Activated CD4-positive, alpha-beta T cell treated with anti-CD3 and anti-CD28 coated beads for 36 hours (primary cell): ENCODE results near the gene CHRNB2. TPM values are rescaled to one million over a fixed set of nuclear protein-coding genes. Genes with fewer than 3 reads are reported as not detected.

Experiments used
- ATAC-seq: fragments of 200-7000 bp; cut with Tn5 transposase; one replicate; pipeline ENCODE4 v1.10.0; 2021; ENCODE audit warnings: mild to moderate bottlenecking, moderate library complexity
- CTCF ChIA-PET: fragments of 350-600 bp; sonication (Branson Sonifier 250); formaldehyde crosslinking; loops from one replicate; lab custom pipeline; 2021; ENCODE audit warnings: antibody characterized with exemption; lab: Charles Lee
- POLR2A ChIA-PET: fragments of 350-600 bp; sonication (Branson Sonifier 250); formaldehyde crosslinking; loops from one replicate; lab custom pipeline; 2021; ENCODE audit warnings: antibody characterized with exemption, inconsistent platforms; lab: Charles Lee
- DNase-seq: peaks from one replicate; pipeline ENCODE4 v3.0.0-alpha.2; 2020
- H3K27ac Mint-ChIP-seq: one replicate; pipeline ENCODE4 v1.8.0; 2021; ENCODE audit warnings: mixed read lengths
- H3K27me3 Mint-ChIP-seq: one replicate; pipeline ENCODE4 v1.8.0; 2021; ENCODE audit warnings: mixed read lengths
- H3K36me3 Mint-ChIP-seq: one replicate; pipeline ENCODE4 v1.8.0; 2021; ENCODE audit warnings: low read depth, mixed read lengths
- H3K4me1 Mint-ChIP-seq: one replicate; pipeline ENCODE4 v1.8.0; 2021; ENCODE audit warnings: mixed read lengths
- H3K4me3 Mint-ChIP-seq: one replicate; pipeline ENCODE4 v1.8.0; 2021; ENCODE audit warnings: mild to moderate bottlenecking, moderate library complexity, mixed read lengths
- H3K9me3 Mint-ChIP-seq: one replicate; pipeline ENCODE4 v1.8.0; 2021; ENCODE audit warnings: low read depth, mixed read lengths
- intact Hi-C, 2 experiments: fragments of 100-400 bp; cut with DNase I in 1 of 2; cut with micrococcal nuclease in 1 of 2; formaldehyde crosslinking; loops; one replicate each; pipeline versions ENCODE4 v1.14.2 to v1.15.1; 2022 to 2024; cut with DNase I, micrococcal nuclease
- total RNA-seq, 2 experiments: library from RNA; stranded (reverse); gene quantifications; one replicate each; pipeline ENCODE4 v1.2.3, GENCODE V29; 2021

CHRNB2 gene
- total RNA-seq, 2 experiments from 2014 or later, result 0.07 TPM; not detected in 1

- H3K27me3 Mint-ChIP-seq, result peaks cover 4% of the 10 kb centered on the region
- H3K27ac Mint-ChIP-seq, result no peak overlapping the region
- intact Hi-C loops, result loop anchor here (10.0 kb wide), 1 partner anchor 185 kb away; no protein-coding TSS in a partner anchor
- DNase-seq (no peak), ATAC-seq (no peak)
- H3K9me3 Mint-ChIP-seq, result no peaks in the 10 kb centered on the region
- ChIA-PET POLR2A (no interaction called here), CTCF (no interaction called here)
- no peaks in the 10 kb centered on the region for H3K36me3 Mint-ChIP-seq
- H3K4me3 Mint-ChIP-seq, result no peak overlapping the region
- H3K4me1 Mint-ChIP-seq, result no peaks in the 10 kb centered on the region
These were observed 27.8 kb upstream of the CHRNB2 start for GRCh38 chr1:154539486-154540483.

GRCh38 chr1:154541231-154541630, 26.3 kb upstream of the CHRNB2 start:
- DNase-seq, result no peak
- Mint-ChIP-seq H3K27me3 (peaks cover 2% of the 10 kb centered on the region), H3K4me1 (no peaks in the 10 kb centered on the region), H3K9me3 (no peaks in the 10 kb centered on the region), H3K36me3 (no peaks in the 10 kb centered on the region), H3K4me3 (no peak overlapping the region), H3K27ac (no peak overlapping the region)
- ChIA-PET POLR2A (no interaction called here), CTCF (no interaction called here)
- intact Hi-C loops, result loop anchor here (10.0 kb wide), 1 partner anchor 186 kb away; no protein-coding TSS in a partner anchor
- no peak for ATAC-seq

- no peaks in the 10 kb centered on the region for H3K9me3 Mint-ChIP-seq
- H3K27ac Mint-ChIP-seq, result no peak overlapping the region
- peaks cover 9% of the 10 kb centered on the region for H3K4me1 Mint-ChIP-seq
- intact Hi-C loops, result loop anchor here (1.0 to 10.0 kb wide), 5 partner anchors 67 to 359 kb away; partner anchors contain the start of genes ATP8B2 (in 1 of the 2) and CFAP141 (in 1 of the 2)
- ATAC-seq, result peak; percentile 94
- H3K27me3 Mint-ChIP-seq, result peaks cover 2% of the 10 kb centered on the region
- H3K36me3 Mint-ChIP-seq, result peaks cover 13% of the 10 kb centered on the region
- H3K4me3 Mint-ChIP-seq, result no peak overlapping the region
- peak; percentile 79 for DNase-seq
- CTCF ChIA-PET, result interaction anchor here (0.6 to 2.9 kb wide), 39 partner anchors 10 to 494 kb away, joined by 3 to 115 read pairs (median 4); partner anchors contain the start of genes ATP8B2 and UBE2Q1
- POLR2A ChIA-PET, result no interaction called here
These were observed 21.1 kb upstream of the CHRNB2 start for GRCh38 chr1:154546264-154547063.

GRCh38 chr1:154547105-154547732, 20.4 kb upstream of the CHRNB2 start:
- H3K4me3 Mint-ChIP-seq, result no peak overlapping the region
- intact Hi-C loops, result loop anchor here (2.0 to 10.0 kb wide), 4 partner anchors 192 to 360 kb away; partner anchors contain the start of genes ATP8B2 (in 1 of the 2) and CFAP141 (in 1 of the 2)
- ChIA-PET CTCF (interaction anchor here (0.6 to 2.9 kb wide), 38 partner anchors 9 to 494 kb away, joined by 3 to 115 read pairs (median 4); partner anchors contain the start of genes ATP8B2 and UBE2Q1), POLR2A (no interaction called here)
- H3K36me3 Mint-ChIP-seq, result peaks cover 15% of the 10 kb centered on the region
- no peaks in the 10 kb centered on the region for H3K9me3 Mint-ChIP-seq
- no peak for ATAC-seq
- no peak overlapping the region for H3K27ac Mint-ChIP-seq
- peaks cover 9% of the 10 kb centered on the region for H3K4me1 Mint-ChIP-seq
- DNase-seq, result no peak
- no peaks in the 10 kb centered on the region for H3K27me3 Mint-ChIP-seq

GRCh38 chr1:154548028-154548427, 19.6 kb upstream of the CHRNB2 start:
- CTCF ChIA-PET, result interaction anchor here (1.8 to 3.1 kb wide), 2 partner anchors 12 to 69 kb away, joined by 13 to 16 read pairs; no protein-coding TSS in a partner anchor
- Mint-ChIP-seq H3K27ac (no peak overlapping the region), H3K4me3 (no peak overlapping the region), H3K9me3 (no peaks in the 10 kb centered on the region), H3K27me3 (no peaks in the 10 kb centered on the region), H3K36me3 (peaks cover 17% of the 10 kb centered on the region), H3K4me1 (peaks cover 9% of the 10 kb centered on the region)
- POLR2A ChIA-PET, result no interaction called here
- peak; percentile 52 for ATAC-seq
- DNase-seq, result no peak
- intact Hi-C loops, result loop anchor here (5.0 to 10.0 kb wide), 3 partner anchors 193 to 361 kb away; partner anchors contain the start of gene CFAP141 (in 1 of the 2)

GRCh38 chr1:154549202-154549770, 18.3 kb upstream of the CHRNB2 start:
- DNase-seq (no peak), ATAC-seq (no peak)
- Mint-ChIP-seq H3K4me1 (peaks cover 9% of the 10 kb centered on the region), H3K4me3 (no peak overlapping the region), H3K36me3 (peaks cover 27% of the 10 kb centered on the region), H3K27me3 (no peaks in the 10 kb centered on the region), H3K9me3 (no peaks in the 10 kb centered on the region), H3K27ac (peak overlapping the region; percentile 2)
- CTCF ChIA-PET, result interaction anchor here (0.7 to 3.1 kb wide), 6 partner anchors 52 to 144 kb away, joined by 3 to 16 read pairs (median 4); no protein-coding TSS in a partner anchor
- intact Hi-C loops, result loop anchor here (5.0 to 10.0 kb wide), 3 partner anchors 194 to 362 kb away; partner anchors contain the start of gene CFAP141 (in 1 of the 2)
- POLR2A ChIA-PET, result no interaction called here

GRCh38 chr1:154550070-154550469, 17.5 kb upstream of the CHRNB2 start:
- Mint-ChIP-seq H3K27ac (no peak overlapping the region), H3K4me3 (no peak overlapping the region), H3K9me3 (no peaks in the 10 kb centered on the region), H3K4me1 (peaks cover 9% of the 10 kb centered on the region), H3K36me3 (peaks cover 31% of the 10 kb centered on the region), H3K27me3 (no peaks in the 10 kb centered on the region)
- CTCF ChIA-PET, result interaction anchor here (0.7 to 3.1 kb wide), 5 partner anchors 53 to 510 kb away, joined by 3 to 16 read pairs (median 3); no protein-coding TSS in a partner anchor
- POLR2A ChIA-PET, result no interaction called here
- ATAC-seq (no peak), DNase-seq (no peak)
- intact Hi-C loops, result no loop called here

GRCh38 chr1:154550657-154551056, 16.9 kb upstream of the CHRNB2 start:
- DNase-seq, result no peak
- H3K27ac Mint-ChIP-seq, result no peak overlapping the region
- CTCF ChIA-PET, result interaction anchor here (0.7 to 3.9 kb wide), 5 partner anchors 53 to 510 kb away, joined by 3 to 29 read pairs (median 3); no protein-coding TSS in a partner anchor
- POLR2A ChIA-PET, result no interaction called here
- H3K36me3 Mint-ChIP-seq, result peaks cover 37% of the 10 kb centered on the region
- H3K9me3 Mint-ChIP-seq, result no peaks in the 10 kb centered on the region
- no peak overlapping the region for H3K4me3 Mint-ChIP-seq
- peaks cover 10% of the 10 kb centered on the region for H3K4me1 Mint-ChIP-seq
- ATAC-seq, result no peak
- no peaks in the 10 kb centered on the region for H3K27me3 Mint-ChIP-seq
- intact Hi-C loops, result no loop called here

GRCh38 chr1:154551474-154551873, 16.1 kb upstream of the CHRNB2 start:
- H3K4me1 Mint-ChIP-seq, result peaks cover 18% of the 10 kb centered on the region
- intact Hi-C loops, result no loop called here
- ATAC-seq (no peak), DNase-seq (no peak)
- H3K27ac Mint-ChIP-seq, result no peak overlapping the region
- H3K4me3 Mint-ChIP-seq, result no peak overlapping the region
- H3K27me3 Mint-ChIP-seq, result no peaks in the 10 kb centered on the region
- ChIA-PET CTCF (interaction anchor here (3.9 kb wide), 1 partner anchor 71 kb away, joined by 29 read pairs; no protein-coding TSS in a partner anchor), POLR2A (no interaction called here)
- peaks cover 45% of the 10 kb centered on the region for H3K36me3 Mint-ChIP-seq
- no peaks in the 10 kb centered on the region for H3K9me3 Mint-ChIP-seq

- POLR2A ChIA-PET, result no interaction called here
- ATAC-seq (no peak), DNase-seq (no peak)
- CTCF ChIA-PET, result interaction anchor here (1.5 to 3.9 kb wide), 2 partner anchors 72 to 85 kb away, joined by 9 to 29 read pairs; no protein-coding TSS in a partner anchor
- Mint-ChIP-seq H3K36me3 (peaks cover 45% of the 10 kb centered on the region), H3K27me3 (no peaks in the 10 kb centered on the region), H3K27ac (peak overlapping the region; percentile 29), H3K4me3 (no peak overlapping the region), H3K4me1 (peaks cover 22% of the 10 kb centered on the region), H3K9me3 (no peaks in the 10 kb centered on the region)
- intact Hi-C loops, result no loop called here
These were observed 15.5 kb upstream of the CHRNB2 start for GRCh38 chr1:154552036-154552435.
